Activated gamma-delta T cell (primary cell): ENCODE data around the gene RCAN1.

Experiments
- DNase-seq: peaks from one replicate; lab custom pipeline; 2025; lab: John Stamatoyannopoulos, UW

RCAN1 gene

GRCh38 chr21:34599534-34600101, 15.3 kb downstream of the RCAN1 start:
- no peak for DNase-seq

GRCh38 chr21:34598931-34599400, 15.9 kb downstream of the RCAN1 start:
- DNase-seq, result no peak

DNA sequence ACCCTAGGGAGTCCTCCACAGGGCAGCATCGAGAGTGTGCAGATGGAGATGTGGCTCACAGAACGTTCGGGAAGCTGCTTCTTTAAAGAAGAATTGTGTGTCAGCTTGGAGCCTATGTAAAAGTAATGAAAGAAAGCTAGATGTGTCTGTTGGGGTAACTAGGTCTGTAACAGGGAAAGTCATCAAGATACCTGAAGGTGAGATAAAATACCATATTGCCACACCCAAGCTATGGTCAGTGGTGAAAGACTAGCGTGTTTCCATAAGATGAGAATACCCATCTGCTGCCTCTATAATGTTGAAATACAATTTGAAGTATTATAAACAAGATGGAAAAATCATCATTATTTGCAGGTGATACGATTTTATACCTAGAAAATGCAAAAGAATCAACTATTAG, 17.5 kb downstream of the RCAN1 start:
- no peak for DNase-seq

- no peak for DNase-seq
These were observed 18.2 kb downstream of the RCAN1 start for GRCh38 chr21:34596561-34597271.

DNA sequence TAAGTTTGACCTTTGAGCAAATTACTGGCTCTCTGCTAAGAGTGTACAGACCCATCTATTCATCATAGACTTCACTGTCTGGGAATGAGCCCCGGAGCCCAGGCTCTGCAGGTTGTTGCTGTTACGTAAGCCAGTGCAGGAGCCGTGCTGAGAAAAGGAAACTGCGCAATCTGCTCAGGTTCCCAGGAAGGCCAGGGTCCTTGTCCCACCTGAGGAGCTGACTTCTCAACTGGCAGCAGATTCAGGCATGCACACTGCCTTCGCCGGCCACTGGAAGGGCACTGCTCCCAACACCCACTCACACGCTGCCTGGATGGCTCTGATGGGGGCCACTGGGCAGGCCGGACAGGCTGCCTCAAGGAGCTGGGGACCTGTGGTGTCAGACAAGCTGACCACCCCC, 19.5 kb downstream of the RCAN1 start:
- no peak for DNase-seq

DNA sequence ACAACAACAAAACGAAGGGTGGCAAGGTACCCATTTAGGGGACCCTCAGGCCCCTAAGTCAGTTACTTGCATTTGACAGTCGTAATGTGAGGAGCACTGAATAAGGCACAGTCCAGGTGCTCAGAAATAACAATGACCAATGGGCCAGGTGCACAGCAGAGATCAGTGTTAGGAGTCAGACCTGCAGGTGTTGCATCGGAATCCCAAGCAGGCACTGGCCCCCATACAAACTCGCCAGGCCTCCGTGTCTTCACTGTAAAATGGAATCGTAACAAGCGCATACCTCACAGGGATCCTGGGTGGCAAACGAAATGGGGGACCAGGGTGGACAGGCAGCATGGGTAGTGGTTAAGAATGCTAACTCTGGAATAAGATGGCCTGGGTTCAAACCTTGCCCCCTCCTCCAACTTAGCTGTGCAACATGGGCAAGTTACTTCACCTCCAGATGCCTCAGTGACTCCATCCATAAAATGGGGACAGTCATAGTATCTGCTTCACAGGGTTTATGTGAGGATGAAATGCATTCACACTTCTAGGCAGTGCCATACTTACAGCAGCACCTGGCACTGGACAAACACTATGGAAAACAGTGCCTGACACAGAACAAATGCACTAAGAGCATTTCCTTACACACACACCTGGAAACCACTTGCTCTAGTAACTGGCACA, 20.2 kb downstream of the RCAN1 start:
- DNase-seq, result no peak

DNA sequence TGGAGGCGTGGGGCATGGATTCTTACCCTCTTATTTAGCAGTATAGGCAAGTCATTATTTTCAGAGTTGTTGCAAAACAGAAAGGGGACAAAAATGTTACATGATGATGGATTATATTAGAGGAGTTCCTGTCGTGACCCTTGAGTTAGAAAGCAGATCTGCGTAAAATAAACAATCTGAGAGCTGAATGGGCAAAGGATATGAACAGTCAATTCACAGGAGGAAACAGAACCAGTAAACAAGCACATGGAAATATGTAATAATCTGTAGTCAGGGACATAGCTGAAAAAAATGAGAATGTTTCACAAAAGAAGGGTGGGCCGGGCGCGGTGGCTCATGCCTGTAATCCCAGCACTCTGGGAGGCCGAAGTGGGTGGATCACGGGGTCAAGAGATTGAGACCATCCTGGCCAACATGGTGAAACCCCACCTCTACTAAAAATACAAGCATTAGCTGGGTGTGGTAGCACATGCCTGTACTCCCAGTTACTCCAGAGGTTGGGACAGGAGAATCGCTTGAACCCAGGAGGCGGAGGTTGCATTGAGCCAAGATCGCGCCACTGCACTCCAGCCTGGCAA, 20.9 kb downstream of the RCAN1 start:
- DNase-seq, result no peak

- DNase-seq, result no peak
These were observed 21.5 kb downstream of the RCAN1 start for GRCh38 chr21:34593423-34593822.

DNA sequence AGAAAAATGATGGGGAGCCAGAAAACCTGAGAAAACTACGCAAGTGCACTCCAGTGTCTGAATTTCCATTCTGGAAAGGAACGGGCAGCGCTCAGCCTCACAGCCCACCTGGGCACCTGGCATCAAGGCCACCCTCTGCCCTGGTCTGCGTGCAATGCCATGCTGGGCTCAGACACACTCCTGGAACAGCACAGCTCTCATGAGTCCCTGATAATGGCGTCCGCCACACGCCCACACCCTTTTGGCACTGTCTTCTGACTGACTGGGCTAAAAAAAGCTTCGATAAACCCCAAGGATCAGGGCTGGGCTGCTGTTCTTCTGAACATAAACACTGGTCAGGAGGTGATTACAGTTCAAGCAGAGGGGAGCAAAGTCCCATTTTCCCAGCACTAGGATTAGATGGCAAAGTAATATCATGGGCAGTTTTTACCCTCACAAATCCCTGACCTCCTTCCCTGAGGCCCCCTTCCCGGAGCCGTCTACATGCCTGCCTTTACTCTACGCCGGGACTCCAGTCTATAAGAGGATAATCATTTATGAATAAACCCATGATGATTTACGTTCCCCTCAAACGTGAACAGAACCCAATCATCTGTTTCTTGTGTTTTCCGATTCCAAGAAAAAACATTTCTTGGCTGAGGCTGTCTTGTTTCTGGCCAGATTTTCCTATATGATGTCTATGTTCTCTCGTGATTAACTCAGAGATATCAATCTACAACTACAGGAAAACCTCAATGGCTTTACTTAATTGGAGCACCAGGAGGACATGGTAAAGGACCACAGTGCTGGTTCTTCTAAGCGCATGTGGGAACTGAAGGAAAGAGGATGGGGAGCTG, 22.6 kb downstream of the RCAN1 start:
- no peak for DNase-seq

- no peak for DNase-seq
These were observed 24.4 kb downstream of the RCAN1 start for GRCh38 chr21:34590520-34590919.

- no peak for DNase-seq
These were observed 25.2 kb downstream of the RCAN1 start for GRCh38 chr21:34589511-34590282.

- no peak for DNase-seq
These were observed 30.9 kb downstream of the RCAN1 start for GRCh38 chr21:34583926-34584563.

DNA sequence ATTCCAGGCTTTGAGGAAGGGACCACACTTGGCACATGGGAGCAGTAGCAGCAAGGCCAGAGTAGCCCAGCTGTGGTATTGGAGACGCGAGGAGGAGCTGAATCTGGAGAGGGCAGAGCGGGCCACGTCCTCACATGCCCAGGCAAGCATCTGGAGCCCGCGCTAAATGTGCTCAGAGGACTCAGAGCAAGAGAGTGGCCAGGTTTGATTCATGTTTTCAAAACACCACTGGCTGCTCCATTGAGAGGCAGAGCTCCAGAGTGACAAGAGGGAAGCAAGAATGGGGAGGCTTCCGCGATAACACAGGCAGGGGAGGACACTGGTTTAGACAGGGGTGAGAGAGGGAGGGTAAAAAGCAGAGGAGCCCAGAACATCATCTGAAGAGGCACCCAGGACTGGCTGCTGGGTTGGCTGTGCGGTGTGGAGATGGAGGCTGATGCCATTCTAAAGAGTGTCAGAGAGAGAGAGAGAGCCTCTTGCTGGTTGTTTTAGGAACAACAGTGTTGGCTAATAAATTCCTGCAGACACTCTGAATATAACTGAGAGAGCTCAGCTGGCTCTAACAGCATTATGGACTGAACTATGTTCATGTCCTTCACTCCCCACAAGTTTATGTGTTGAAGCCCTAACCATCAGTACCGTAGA, 32.3 kb downstream of the RCAN1 start:
- DNase-seq, result no peak

GRCh38 chr21:34580181-34580700, 34.7 kb downstream of the RCAN1 start:
- no peak for DNase-seq

GRCh38 chr21:34579411-34579810, 35.5 kb downstream of the RCAN1 start:
- no peak for DNase-seq

- no peak for DNase-seq
These were observed 38.8 kb downstream of the RCAN1 start for GRCh38 chr21:34576041-34576511.

DNA sequence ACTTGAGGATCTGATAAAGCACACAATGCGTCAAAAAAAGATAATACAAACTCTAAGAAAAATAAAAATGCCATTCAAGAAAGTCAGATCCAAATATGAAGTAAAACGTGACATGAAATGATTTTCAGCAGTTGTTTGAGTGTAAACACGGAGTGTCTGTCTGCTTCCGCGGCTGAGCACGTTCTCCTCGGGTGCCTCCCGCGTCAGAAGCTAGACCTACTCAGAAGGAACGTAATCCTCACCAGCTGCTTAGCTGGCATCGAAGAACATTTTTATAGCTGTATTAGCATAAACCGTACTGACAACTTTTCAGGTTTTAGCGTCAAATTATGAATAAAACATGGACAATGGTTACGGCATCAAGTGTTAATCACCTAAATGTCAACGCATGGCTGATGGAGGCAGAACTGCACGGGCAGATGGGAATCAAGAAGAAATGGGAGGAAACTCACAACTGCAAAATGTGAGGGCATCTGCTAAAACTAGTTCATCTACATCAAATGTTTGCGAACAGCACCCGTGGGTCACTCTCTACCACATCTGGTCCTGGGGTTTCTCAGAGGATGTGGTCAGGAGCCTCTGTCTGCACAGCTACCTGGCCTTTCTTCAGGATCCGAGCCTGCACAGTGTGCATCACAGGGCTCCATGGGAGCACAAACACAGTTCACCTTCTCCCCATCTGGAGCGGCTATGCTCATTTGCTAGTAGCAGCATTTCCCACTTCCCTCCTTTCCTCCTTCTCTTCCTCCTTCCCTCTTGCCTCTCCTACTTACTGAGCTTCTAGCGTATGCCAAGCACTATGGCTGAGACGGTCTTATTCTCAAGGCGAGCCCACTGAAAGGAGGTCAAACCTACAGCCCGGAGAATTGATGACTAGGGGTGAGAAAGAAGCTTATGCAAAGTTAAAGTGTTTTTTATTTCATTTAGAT, 40.0 kb downstream of the RCAN1 start:
- no peak for DNase-seq

DNA sequence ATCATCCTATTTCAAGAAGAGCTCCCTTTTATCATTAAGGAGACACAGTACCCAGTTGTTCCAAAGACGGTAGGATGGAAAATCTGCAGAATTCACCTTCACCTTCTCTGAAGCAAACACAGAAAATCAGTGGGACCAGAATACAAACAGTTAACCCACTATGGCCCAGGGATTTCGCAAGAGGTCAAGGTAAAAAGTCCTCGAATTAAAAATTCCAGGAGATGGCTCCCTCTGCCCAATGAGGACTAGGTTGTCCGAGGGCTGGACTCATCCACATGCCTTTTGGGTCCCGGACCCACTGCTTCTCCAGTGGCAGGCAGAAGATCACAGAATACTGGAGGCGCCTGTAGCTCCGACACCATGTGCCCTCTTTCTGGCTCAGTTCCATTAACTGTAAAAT, 42.9 kb downstream of the RCAN1 start:
- DNase-seq, result no peak

DNA sequence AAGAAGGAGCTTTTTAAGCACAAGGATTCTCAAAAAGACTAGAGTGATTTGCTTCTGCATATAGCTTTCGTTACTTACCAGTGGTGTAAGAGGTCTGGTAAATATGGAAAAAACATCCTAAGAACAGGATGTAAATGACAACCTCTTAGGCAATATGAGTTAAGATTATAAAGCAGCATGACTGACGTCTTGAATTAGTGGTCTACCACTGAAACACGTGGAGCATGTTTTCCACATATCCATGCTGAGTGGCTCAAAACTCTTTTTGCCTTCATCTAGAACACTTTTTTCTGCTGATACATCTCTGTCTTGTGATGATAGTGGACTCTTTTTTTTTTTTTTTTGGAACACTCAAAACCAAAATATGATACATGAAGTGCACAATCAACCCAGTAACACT, 44.6 kb downstream of the RCAN1 start:
- no peak for DNase-seq
